ENCODE data around the gene NCK2. TPM values are rescaled to one million over a fixed set of nuclear protein-coding genes. Genes with fewer than 3 reads are reported as not detected.
"Not testable (repeated sequence)": the region's sequence is repeated elsewhere in the genome, so short reads cannot be mapped to it uniquely, and the experiment has no call there.

Gene NCK2
- total RNA-seq, 1 donor from 2014 or later = 38.4 TPM

DNA sequence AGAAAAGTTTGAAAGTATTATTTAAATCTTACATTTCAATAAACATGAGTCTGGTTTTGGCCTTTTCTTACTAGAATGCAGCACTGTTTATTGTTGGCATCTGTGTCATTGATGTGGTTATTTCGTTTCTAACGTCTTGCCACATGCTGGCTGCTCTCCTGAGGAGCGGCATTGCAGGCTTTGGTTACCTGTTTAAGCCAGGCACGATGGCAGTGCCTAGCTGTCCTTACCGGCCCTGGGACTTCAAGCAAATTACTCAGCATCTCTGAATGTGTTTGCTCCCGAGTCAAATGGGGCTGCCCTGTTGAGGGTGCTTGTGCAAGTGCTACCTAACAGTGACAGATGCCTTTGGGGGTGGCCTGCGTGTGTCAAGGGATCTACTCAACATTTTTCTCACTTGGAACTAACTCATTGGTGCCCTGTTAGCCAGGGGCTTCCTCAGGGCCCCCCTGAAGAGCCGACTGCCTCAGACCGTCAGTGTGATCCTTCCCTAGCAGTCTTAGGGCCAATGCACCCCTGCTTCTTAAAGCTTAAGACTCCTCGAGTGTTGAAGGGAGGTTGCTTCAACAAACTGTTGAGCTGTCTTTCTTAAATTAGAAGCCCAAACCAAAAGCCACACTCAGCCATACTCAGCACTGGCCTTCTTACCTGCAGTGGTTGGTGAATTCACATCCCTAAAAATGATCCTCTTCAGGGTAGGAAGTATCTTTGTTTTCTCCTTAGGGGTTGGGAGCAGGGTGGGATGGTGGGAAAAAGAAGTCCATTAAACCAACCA, 151.5 kb downstream of the NCK2 start:
- DNase-seq = no peak

DNA sequence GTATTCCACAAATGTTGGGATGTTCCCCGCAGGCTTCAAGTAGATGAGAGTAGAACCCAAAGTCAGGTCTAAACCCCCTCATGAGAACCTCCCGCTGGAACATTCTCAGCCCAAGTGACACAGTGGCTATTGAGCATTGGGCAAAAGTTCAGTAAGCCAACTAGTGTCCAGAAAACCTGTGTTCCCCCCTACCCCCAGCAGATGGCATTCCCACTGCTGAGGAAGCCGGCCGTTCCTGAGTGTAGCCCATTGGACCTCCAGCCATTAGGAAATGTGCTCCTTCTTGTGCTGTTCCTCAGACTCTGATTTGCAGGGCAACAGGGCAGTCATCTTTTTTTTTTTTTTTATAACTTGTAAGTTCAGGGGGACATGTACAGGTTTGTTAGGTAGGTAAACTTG, 152.1 kb downstream of the NCK2 start:
- no peak for DNase-seq

DNA sequence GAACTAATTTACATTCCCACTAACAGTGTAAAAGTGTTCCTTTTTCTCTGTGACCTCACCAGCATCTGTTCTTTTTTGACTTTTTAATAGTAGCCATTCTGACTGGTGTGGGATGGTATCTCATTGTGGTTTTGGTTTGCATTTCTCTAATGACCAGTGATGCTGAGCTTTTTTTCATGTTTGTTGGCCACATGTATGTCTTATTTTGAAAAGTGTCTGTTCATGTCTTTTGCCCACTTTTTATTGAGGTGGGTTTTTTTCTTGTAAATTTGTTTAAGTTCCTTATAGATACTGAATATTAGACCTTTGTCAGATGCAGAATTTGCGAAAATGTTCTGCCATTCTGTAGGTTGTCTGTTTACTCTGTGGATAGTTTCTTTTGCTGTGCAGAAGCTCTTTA, 153.0 kb downstream of the NCK2 start:
- not testable (repeated sequence) for DNase-seq

DNA sequence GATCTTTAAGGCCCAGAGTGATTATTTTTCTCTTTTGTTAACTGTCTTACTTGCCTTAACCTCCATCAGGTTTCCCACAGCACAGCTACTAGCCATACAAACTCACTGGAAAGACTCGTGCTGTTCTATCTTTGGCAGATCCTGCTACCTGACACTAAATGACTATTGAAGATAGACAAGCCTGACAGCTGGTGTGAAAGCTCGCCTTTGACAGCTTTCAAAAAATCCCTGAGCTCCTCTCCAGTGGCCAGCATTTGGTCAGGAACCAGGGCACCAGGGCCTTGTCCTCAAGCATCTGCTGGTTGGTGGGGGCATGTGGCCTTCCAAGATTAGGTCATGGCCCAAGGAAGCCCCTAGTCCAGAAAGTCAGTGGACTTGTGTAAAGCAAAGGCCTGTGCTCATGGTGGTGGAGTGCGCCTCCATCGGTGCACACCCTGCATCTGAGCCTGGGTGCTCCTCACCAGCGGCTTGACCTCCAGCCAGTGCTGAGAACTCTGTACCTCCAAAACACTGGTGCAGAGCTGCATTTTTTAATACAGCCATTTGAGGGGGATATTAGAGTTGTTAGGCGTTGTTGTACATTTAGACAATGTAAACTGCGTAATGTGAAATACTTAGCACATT, 158.5 kb downstream of the NCK2 start:
- DNase-seq = no peak

DNA sequence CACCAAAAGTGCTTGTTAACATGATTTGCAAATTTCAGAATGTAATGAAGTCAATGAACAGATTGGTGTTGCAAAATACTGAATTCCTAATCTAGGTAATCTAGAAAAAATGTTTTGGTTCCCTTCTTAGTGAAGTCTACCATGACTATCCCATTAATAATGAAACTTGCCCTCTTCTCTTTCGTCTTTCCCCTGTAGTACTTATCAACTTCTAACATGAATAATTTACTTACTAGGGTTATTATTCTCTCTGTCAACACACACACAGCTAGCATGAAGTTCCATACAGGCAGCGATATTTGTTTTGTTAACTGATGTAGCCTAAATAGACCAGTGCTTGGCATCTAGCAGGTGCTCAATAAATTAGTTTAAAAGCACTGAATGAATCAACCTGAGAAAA, 160.2 kb downstream of the NCK2 start:
- no peak for DNase-seq

DNA sequence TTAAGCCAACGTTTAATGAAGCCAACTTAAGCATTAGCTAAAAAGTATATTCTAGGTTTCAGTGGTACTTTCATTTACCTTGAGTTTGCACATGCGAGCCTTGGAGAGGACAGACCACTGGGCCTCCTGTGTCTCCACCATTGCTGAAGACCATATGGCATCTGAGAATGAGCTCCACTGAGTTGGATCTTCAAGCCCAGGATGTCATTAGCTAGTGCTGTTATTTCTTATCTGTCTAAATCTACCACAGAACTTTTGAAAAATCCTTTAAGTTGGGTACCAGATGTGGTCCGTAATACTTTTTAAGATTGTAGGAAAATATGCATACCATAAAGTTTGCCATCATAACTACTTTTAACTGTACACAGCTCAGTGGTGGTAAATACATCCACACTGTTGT, 161.8 kb downstream of the NCK2 start:
- DNase-seq = no peak

DNA sequence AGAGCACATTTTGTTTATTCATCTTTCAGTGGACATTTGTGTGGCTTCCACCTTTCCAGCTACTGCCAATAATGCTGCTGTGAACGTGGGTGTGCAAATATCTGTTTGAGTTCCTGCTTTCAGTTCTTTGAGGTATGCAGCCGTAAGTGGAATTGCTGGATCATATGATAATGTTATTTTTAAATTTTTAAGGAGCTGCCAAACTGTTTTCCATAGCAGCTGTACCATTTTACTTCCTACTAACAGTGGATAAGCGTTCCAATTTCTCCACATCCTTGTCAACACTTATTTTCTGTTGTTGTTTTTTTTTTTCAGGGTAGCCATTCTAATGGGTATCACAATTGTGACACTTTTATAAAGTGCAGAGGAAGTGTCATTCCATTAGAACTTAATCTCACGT, 162.5 kb downstream of the NCK2 start:
- no peak for DNase-seq

DNA sequence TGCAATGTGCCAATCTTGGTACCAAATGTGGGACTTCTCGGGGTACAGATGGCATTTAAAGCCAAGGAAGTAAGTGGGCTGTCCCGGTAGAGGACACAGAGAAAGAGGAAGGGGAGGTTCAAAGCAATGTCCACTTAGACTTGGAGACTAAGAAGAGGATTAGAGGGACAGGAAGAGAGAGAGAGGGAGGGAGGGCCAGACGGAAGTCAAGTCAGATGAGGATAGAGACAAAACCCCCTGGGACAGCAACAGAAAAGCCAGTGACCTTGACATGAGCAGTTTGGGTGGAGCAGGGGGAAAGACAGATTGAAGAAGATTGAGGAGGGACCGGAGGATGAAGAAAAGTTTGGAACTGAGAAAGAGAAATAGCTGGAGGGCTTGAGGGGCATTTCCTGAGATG, 164.5 kb downstream of the NCK2 start:
- DNase-seq = no peak

DNA sequence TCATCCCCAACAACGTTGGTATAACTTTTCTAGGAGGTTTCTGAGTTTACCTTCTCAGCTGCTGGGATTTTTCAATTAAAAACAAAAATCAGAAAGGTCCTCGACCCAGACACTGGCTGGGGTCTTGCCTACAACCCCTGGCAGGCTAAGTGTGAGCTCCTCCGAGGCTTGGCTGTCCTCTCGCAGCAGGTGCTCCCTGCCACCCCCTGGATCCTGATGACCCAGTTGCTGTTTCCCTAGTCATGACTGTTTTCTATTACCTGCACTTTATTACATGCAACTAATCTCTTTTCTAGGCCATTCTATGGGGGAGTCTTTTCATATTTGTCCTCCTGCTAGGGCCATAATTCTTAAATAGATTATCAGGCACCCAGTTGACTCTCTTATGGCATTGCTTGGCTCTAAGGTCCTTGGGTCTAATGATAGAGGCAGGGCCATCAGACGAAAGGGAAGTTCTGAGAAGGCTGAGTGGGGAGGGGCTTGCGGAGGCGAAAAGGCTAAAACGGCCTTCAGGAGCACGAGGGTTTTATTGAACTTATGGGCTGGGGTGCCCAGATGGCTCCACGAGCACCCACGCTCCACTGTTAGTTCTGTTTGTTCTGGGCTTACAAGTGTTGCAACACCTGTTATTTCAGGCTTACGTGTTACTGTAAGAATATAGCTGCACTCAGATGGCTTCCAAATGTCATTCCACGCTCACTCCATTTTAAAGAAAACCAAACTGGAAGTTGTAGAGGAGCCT, 166.0 kb downstream of the NCK2 start:
- DNase-seq = no peak

DNA sequence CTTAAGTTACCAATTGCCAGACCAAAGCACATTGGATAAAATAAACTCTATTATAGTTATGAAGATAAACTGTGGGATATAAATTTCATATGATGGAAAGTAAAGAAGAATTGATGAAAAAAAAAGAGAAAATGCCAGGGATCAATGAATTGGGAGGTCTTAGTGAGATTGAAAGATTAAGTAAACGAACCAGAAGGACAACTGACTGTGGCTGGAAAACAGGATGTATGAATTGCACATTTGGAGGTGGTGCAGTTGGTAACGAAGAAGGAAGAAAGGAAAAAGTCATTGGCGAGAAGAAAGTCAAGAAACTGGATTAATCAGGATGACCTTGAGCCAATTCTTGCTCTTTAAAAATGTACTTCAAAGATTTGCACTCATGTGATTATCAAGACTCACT, 166.7 kb downstream of the NCK2 start:
- no peak for DNase-seq

DNA sequence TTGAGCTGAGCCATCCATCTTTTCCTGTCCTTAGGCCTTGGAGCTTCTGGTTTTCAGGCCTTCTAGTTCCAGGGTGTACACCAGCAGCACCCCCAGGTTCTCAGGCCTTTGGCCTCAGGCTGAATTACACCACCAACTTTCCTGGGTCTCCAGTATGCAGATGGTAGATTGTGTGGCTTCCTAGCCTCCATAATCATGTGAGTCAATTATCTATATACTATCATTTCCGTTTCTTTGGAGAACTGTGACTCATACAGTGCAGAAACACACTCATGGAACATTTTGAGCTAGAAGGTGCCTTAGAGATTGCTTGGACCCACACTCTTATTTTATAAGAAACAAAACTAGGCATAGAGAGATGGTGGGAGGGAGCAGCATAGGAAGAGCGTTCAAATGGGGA, 167.4 kb downstream of the NCK2 start:
- no peak for DNase-seq

DNA sequence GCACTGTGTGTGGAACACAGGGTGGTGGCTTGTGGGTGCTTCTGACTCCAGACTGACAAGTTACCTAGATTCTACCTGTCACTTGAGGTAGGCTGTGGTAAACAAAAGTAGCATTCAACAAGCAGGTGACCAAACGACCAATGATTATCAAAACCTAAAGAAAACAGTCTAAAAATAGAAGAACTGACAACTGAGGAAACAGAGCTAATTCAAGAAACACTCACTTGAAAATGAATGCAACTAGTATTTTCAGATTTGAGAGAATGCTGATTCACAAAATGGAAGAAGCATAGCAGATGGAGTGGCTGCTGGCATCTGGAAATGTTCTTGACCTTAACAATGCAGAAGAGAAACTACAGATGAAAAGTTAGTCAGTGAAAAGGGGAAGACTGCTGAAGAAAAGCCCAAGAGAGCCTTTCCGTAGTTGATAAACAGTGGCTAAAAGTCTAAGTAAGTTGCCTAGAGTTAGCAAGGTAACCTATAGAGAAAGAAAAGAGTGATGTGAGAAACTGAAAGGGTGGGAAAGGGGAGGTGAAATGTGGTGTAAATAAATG, 170.4 kb downstream of the NCK2 start:
- DNase-seq = no peak

DNA sequence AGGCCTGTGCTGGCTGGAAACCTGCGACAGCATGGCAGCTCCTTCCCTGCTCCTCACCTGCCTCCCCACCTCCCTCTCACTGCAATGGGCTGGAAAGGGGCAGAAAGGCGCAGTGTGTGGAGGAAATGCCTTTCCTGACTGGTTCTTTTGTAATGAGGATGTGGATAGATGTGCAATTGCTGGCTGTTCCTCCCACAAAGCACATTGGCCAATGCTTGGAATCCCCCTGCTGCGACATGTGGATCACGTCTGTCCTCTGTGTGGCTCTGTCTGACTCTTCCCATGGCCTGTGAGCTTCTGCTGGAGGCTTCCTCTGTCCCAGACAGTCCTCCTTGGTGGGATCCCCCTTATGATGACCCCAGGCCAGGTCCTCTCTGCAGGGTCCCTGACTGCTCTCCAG, 172.5 kb downstream of the NCK2 start:
- DNase-seq = no peak

DNA sequence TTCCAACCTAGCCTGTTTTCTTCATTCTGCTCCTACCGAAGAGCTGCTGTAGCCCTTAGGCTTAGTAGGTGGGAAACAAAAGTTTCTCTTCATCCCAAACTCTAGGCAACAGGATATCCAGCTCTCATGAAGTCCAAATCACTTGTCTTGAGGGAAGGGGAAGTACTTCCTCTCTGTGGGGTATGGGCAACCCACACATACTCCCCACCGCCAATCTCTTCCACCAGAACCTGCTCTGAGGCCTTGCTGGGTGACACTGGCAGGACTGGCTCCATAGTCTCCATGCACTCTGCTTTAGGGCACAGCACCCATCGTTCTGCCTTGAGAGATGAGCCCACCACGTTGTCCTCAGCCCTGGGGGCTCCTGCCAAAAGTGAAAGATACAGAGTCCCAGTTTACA, 173.0 kb downstream of the NCK2 start:
- DNase-seq = no peak

DNA sequence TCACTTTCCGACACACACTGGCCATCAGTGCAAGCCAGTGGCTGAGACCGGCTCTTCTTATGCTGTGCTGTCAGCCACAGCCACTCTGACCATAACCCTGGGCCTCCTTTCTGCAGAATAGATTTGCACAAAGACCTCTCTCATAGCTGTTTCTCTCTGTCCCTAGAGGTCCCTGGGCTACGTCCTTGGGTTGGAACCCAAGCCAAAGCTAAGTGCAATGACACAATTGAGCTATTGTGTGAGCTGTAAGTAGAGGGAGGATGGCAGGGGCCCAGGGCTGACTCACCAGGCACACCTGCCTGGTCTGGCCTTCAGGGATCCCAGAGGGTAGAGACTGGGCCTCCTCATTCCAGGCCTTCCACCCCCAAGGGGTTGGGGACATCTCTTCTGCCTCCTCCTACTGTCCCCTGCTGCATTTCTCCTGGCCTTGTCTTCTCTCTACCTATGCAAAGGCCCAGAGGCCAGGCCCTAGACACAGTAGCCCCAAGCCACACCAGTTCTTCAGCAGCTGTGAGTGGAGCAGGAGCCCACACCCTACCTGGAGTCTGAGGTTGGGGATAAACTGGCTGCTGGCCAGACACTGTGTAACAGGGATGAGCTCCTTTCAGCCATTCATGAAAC, 174.6 kb downstream of the NCK2 start:
- no peak for DNase-seq

DNA sequence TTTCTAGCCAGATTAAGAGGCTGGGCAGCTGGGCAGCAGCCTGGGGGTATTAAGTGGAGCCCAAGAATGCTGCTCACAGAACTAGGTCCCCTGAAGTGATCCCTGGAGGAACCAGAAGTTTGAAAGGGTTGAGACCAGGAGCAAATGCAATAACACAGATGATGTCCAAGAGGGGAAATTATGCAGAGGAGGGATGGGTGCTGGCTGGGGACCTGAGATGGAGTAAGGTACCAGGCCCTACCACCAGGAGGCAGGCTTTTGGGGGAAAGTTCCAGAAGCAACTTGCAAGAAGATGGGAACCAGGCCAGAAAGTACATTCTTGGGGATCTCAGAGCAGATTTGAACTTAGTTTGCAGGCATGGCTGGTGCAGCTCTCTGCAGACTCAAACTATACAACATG, 175.1 kb downstream of the NCK2 start:
- DNase-seq = no peak

DNA sequence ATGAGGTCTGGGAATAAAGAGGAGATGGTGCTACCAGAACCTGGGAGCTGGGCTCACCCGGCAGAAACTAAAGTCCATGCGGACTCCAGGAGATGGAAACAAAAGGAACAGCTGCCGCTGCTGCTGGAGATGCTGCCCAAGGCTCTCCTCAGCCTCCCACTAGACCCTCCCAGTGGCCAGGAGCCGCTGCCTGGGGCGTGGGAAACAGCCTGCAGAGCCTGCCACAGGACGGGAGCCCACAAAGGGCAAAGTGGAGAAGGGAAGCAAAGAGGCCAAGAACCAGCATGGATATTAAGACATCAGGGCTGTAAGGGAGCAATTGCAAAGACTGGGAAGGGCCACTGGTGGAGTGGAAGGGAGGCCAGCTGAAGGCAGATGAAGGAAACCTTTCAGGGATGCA, 179.6 kb downstream of the NCK2 start:
- no peak for DNase-seq

DNA sequence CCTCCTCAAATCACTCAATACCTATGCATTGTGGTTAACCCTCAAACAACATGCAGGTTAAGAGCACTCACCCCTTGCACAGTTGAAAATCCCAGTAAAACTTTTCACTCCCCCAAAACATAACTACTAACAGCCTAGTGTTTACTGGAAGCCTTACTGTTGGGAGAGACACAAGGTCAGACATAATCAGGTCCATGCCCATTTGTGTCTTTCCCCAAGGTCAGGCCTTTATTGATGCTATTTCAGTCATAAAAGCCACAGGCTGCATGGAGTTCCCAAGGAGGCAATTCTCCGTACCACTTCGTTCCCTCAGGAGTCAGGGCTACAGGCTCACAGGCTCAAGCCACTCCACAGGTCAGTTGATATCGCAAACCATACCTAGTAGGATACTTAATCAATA, 180.2 kb downstream of the NCK2 start:
- no peak for DNase-seq

DNA sequence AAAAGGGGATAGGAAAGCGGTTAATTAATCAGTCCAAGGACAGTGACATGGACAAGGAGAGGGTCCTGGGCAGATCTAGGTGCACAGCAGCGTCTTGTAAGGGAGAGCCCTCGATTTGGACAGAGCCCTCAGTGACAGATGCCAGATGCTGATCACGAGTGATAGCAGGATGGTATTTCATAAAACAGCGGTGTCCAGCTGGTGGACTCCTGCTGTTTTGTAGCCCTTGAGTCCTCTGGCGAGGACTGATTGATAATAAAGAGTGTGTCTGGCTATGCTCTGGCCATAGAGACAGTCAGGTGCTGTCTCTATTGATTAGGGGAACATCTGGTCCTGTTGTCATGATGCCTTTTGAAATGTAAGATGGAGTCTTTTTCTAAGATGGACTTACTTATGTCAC, 180.7 kb downstream of the NCK2 start:
- DNase-seq = no peak

DNA sequence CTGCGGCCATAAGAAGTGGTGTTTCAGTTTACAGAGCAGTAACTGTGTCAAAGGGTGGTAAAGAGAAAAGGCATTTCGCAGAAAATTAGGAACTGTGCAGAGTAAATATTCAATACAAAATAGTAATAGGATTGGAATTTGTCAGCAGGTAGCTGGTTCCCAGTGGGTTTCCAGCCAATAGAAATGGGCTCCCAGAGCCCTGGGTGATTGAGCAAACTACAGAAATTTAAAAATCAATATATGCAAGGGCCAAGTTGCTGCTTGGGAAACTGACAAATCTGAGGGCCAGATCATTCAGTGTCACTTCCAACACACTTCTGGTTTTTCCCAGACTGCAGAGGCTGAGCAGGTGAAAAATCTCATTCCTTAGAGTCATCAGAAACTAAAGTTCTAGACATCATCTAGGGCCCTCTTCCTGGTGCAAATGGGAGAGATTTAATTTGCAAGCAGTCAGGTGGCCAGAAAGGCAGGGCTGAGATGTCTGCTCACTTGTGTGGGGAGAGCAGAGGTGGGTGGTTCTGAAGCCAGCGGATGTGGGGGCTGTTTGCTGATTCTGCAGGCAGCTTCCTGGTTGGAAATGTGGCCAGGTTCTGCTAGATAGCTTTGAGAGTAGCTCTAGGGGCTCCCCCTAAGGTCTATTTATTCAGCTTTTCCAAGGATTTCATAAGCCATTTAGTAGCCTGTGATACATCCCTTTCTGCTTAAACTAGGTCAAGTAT, 182.4 kb downstream of the NCK2 start:
- no peak for DNase-seq

DNA sequence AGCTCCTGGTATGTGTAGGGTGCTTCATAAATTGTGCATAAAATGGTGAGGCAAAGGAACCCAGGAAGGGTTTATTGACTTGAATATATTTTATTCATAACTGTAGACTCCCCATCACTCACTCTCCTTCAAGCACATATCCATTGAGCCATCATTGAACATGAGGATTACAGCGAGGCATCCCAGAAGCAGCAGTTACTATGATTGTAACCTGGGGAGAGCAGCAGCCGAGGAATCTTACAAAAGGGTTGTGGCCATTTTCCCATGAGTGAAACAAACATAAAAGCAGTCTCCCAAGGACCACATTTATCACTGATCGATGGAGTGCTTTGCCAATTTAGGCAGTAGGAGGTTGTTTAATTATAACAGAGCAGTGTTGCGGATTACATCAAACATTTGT, 183.4 kb downstream of the NCK2 start:
- no peak for DNase-seq

DNA sequence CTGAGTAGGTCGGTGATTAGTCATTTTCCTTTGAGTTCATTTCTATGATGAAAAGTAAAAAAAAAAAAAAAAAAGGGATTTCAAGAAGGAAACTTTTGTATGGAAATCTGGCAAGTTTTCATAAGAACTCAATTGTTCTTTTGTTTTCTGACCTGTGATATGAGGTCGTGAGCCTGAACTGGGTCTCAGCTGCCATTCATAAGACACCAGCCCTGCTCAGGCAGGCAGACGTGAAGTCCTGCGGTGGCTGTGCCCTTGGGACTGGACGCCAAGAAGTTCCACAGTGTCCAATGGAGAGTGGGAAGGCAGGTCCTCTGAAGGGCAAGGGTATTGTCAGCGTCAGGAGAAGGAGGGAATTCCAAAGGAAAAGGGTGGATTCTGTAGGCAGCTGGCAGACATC, 183.9 kb downstream of the NCK2 start:
- DNase-seq = no peak
